Gastroesophageal sphincter (tissue), 4 donors: ENCODE data around the gene PIM3. TPM values are rescaled to one million over a fixed set of nuclear protein-coding genes. Genes with fewer than 3 reads are reported as not detected.
A peak's percentile ranks its signal among the peaks of the same experiment; 100 is the strongest.

ENCODE experiments used
- ATAC-seq: fragments of 150-250 bp; one replicate; pipeline ENCODE4 v1.9.1; 2016; ENCODE audit warnings: mild to moderate bottlenecking, moderate library complexity
- H3K27ac ChIP-seq, 4 donors: fragments of 200-600 bp; sonication (generic) in 3 of 4; 1 replicate in 3 of 4; 2 replicates in 1 of 4; pipeline ENCODE4 v1.5.1; 2016 to 2019
- H3K27me3 ChIP-seq: fragments of 200-600 bp; sonication (generic); one replicate; pipeline ENCODE4 v1.5.1; 2019
- H3K36me3 ChIP-seq, 2 donors: fragments of 200-600 bp; sonication (generic); one replicate each; pipeline ENCODE4 v1.5.1; 2019; ENCODE audit warnings: control low read depth in 1 of 2
- H3K4me1 ChIP-seq, 3 donors: fragments of 200-600 bp; sonication (generic); 1 replicate in 2 of 3; 2 replicates in 1 of 3; pipeline ENCODE4 v1.5.1; 2016 to 2019; ENCODE audit warnings: control low read depth in 2 of 3
- H3K4me3 ChIP-seq, 2 donors: fragments of 200-600 bp; sonication (generic); one replicate each; pipeline ENCODE4 v1.5.1; 2019; ENCODE audit warnings: mild to moderate bottlenecking in 1 of 2, moderate library complexity in 1 of 2
- H3K9me3 ChIP-seq, 3 donors: fragments of 200-600 bp; sonication (generic); one replicate each; pipeline ENCODE4 v1.5.1; 2017 to 2019; ENCODE audit warnings: control low read depth in 2 of 3
- EP300 ChIP-seq: sonication (generic); formaldehyde crosslinking; IDR thresholded peaks from one replicate; pipeline ENCODE4 v1.6.1; 2017; ENCODE audit warnings: antibody characterized with exemption, mild to moderate bottlenecking
- POLR2A ChIP-seq, 2 donors: fragments of 450-650 bp; IDR thresholded peaks; one replicate each; pipeline ENCODE4 v1.6.1; 2017; ENCODE audit warnings: antibody characterized with exemption in 2 of 2, mild to moderate bottlenecking in 2 of 2, moderate library complexity in 1 of 2
- POLR2AphosphoS5 ChIP-seq: sonication (generic); formaldehyde crosslinking; IDR thresholded peaks from one replicate; pipeline ENCODE4 v1.6.1; 2017; ENCODE audit warnings: antibody characterized with exemption
- WGBS, 2 donors: methylation state at CpG; one replicate each; pipeline ENCODE4 v1.1.5; 2018; ENCODE audit warnings: low coverage in 1 of 2; 5-methylcytosine and 5-hydroxymethylcytosine counted together
- total RNA-seq, 4 donors: library from RNA; depleted of rRNA; stranded (reverse); fragments of >200 nt; gene quantifications; one replicate each; pipeline ENCODE4 v1.1.0, GENCODE V29; 2016
- TF ChIP-seq, protein P1 (sequence below), 4 experiments: fragments of 200-600 bp in 2 of 4; fragments of 450-650 bp in 2 of 4; sonication (generic) in 1 of 4; IDR thresholded peaks; one replicate each; pipeline ENCODE4 v1.5.1; 2017 to 2019; ENCODE audit warnings: antibody characterized with exemption in 4 of 4, mild to moderate bottlenecking in 2 of 4, moderate library complexity in 2 of 4

PIM3 gene
- total RNA-seq, 4 donors from 2014 or later, result 30.0 to 58.3 (median 46.4) TPM

DNA sequence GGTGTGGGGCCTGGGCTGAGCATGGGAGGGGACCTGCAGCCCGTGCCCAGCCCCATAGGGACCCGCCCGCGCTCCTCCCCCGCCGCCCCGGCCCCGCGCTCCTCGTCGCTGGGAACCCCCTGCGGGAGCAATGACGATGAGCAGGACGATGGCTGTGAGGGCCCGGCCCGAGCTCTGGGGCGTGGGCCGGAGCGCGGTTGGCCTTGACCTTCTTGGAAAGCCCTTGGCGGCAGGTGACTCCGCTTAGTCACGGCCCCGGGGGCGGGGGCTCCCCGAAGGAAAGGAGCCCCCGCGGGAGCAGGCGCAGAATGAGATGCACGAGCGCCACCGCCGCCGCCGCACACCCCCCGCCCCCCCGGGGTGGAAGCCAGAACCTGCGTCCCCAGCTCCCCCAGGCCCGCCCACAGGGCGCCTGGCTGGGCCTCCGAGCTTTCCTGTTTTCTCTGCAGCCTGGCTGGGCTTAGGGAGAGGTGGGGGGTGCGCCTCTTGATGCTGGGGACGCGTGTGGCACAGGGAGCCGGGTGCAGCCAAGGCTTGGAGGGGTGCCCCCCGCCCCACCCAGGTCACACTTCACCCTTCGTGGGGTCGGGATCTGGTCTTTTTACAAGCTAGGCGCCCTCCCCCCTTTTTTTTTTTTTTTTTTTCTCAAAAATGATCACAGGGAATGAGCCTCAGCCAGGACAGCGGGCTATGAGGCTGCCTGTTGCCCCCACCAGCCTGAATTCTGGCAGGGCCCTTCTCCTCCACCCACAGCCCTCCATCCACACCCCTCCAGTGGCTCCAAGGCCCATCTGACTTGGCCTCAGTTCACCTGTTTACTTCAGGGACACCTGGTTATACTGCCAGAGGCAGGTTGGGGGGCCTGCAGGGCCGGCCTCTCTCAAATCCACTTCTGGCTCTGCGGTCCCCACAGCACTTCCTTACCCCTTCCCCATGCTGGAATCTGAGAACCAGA is 24.3 kb upstream of the PIM3 start:
- 35% methylated on average over 7 of the region's 52 CpGs; no CpG with 5 or more reads in 1 of the 2 donors for WGBS, 2 donors
- peak overlapping the region; percentile 62 to 98 (median 93) for H3K27ac ChIP-seq
- no peaks in the 10 kb centered on the region for H3K27me3 ChIP-seq
- peak overlapping the region; percentile 49 to 61 for H3K4me3 ChIP-seq
- H3K36me3 ChIP-seq, result no peaks in the 10 kb centered on the region
- H3K4me1 ChIP-seq, result peaks cover 0 to 74% (median 37%) of the 10 kb centered on the region in 3 donors
- TF ChIP-seq, protein P1, sequence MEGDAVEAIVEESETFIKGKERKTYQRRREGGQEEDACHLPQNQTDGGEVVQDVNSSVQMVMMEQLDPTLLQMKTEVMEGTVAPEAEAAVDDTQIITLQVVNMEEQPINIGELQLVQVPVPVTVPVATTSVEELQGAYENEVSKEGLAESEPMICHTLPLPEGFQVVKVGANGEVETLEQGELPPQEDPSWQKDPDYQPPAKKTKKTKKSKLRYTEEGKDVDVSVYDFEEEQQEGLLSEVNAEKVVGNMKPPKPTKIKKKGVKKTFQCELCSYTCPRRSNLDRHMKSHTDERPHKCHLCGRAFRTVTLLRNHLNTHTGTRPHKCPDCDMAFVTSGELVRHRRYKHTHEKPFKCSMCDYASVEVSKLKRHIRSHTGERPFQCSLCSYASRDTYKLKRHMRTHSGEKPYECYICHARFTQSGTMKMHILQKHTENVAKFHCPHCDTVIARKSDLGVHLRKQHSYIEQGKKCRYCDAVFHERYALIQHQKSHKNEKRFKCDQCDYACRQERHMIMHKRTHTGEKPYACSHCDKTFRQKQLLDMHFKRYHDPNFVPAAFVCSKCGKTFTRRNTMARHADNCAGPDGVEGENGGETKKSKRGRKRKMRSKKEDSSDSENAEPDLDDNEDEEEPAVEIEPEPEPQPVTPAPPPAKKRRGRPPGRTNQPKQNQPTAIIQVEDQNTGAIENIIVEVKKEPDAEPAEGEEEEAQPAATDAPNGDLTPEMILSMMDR (IDR thresholded peaks at IDR 0.05), result peak in 1 of 4 experiments; percentile 12
- TF ChIP-seq POLR2A (IDR thresholded peaks at IDR 0.05) (peak in 1 of 2 donors; percentile 39), EP300 (no peak), POLR2AphosphoS5 (peak; percentile 87)
- no peaks in the 10 kb centered on the region for H3K9me3 ChIP-seq
- peak; percentile 84 for ATAC-seq

DNA sequence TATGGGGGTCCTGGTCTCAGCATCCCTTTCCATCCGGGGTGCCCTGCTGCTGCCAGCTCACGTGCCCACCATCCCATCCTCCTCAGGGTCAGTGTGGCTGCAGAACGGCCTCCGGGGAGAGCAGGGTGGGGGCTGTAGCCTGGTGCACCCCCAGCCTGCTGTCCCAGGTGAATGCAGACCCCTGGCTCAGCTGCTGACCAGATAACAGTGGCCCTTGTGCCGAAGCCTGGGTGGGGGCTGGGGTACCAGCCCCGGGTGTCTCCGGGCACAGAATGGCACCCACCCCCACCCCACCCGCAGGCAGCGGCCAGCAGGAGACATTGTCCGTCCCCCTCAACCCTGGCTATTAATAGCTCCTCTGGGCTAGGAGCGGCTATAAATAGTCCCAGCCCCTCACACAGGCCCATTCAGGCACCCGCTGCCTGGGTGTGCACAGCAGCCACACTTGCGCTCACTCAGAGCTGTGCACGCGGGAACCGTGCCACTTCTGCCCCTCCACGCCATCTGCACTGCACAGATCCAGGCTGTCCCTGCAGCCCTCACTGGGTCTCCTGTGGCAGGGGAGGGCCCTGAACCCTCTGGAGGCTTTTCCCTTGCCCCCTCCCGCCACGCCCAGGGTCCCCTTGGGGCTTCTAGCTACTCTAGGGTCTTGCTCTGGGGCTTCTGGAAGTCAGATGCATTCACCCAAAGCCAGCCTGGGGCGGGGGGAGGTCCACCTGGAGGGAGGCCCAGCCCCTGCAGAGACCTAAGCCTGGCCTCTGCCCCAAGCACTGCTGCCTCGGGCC is 23.4 kb upstream of the PIM3 start:
- TF ChIP-seq, protein P1 (IDR thresholded peaks at IDR 0.05), result no peak
- peak; percentile 44 for TF ChIP-seq POLR2AphosphoS5
- TF ChIP-seq EP300, result no peak
- TF ChIP-seq POLR2A (IDR thresholded peaks at IDR 0.05), result peak; percentile 9 to 28
- ATAC-seq, result no peak
- Histone ChIP-seq H3K4me1 (peaks cover 0 to 66% (median 37%) of the 10 kb centered on the region in 3 donors), H3K4me3 (peak overlapping the region in 1 of 2 donors; percentile 61), H3K27me3 (no peaks in the 10 kb centered on the region), H3K36me3 (no peaks in the 10 kb centered on the region), H3K9me3 (no peaks in the 10 kb centered on the region), H3K27ac (peak overlapping the region in 3 of 4 donors; percentile 91 to 98 (median 95))
- 50% methylated on average over 2 of the region's 21 CpGs; no CpG with 5 or more reads in 1 of the 2 donors for WGBS, 2 donors

DNA sequence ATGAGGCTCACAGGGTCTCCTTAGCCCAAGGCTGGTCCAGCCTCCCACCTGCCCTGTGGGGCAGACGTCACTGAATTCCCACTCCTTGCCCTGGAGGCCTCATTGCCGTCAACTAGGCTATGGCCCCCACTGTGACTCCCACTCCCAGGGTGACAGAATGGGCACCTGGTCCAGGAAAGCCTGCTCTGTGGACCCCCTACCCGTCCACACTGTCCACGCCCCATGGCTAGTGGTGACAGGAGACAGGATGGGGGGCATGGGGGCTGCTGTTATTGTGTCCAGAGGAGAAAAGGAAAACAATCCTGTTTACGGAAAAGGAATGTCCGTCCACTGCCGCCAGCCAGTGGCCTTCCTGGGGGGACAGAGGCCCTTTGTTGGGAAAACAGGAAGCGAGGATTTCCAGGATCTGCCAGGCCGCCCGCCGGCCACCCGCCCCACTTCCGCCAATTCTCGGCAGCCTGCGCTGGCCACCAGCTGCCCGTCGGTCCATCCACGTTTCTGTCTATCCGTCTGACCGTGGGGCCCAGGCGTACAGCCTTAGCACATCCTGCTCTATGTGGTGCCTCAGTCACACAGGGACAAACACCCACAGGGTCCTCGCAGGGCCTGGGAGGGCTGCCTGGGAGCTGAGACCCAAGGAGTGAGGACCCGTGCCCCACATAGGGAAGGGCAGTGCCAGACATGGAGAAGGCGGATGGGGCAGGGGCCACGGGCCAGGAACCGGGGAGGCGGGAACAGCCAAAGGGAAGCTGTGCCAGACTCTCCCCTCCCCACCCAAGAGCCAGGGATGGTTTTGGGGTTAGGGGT is 22.6 kb upstream of the PIM3 start:
- no peaks in the 10 kb centered on the region for H3K36me3 ChIP-seq
- no peak for ATAC-seq
- H3K4me1 ChIP-seq, result peaks cover 0 to 58% (median 33%) of the 10 kb centered on the region in 3 donors
- no peak for TF ChIP-seq POLR2A (IDR thresholded peaks at IDR 0.05)
- TF ChIP-seq, protein P1 (IDR thresholded peaks at IDR 0.05), result no peak
- no peak for TF ChIP-seq EP300
- peak; percentile 49 for TF ChIP-seq POLR2AphosphoS5
- 79% methylated on average over 8 of the region's 27 CpGs; no CpG with 5 or more reads in 1 of the 2 donors for WGBS, 2 donors
- peak overlapping the region in 1 of 2 donors; percentile 61 for H3K4me3 ChIP-seq
- no peaks in the 10 kb centered on the region for H3K9me3 ChIP-seq
- no peaks in the 10 kb centered on the region for H3K27me3 ChIP-seq
- H3K27ac ChIP-seq, result peak overlapping the region in 3 of 4 donors; percentile 91 to 98 (median 95)

DNA sequence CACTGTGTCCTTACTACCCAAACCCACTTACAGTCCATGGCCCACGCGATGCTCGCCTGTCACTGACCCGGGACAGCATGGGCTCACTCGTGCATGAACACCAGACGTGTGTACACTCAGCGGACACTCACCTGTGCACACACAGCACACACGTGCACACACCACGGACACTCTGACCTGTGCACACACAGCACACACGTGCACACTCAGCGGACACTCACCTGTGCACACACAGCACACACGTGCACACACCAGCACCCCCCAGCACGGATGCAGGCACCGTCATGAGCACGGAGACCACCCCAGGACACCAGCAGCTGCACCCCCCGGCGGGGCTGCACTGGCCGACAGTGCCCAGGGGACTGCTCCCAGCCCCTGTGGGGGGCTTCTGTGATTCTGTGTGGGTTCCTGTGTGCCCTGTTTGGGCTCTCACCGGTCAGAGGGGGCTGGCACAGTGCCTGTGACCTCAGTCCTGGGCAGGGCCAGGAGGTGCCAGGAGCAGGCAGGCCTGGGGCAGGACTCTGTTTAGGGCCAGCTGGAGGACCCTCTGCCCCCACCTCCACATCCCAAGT is 21.9 kb upstream of the PIM3 start:
- no peak overlapping the region for H3K4me3 ChIP-seq
- H3K27me3 ChIP-seq, result no peaks in the 10 kb centered on the region
- TF ChIP-seq, protein P1 (IDR thresholded peaks at IDR 0.05), result no peak
- TF ChIP-seq POLR2A (IDR thresholded peaks at IDR 0.05) (no peak), POLR2AphosphoS5 (no peak), EP300 (no peak)
- H3K4me1 ChIP-seq, result peaks cover 0 to 51% (median 28%) of the 10 kb centered on the region in 3 donors
- no peaks in the 10 kb centered on the region for H3K9me3 ChIP-seq
- no peak for ATAC-seq
- peak overlapping the region in 3 of 4 donors; percentile 66 to 95 (median 91) for H3K27ac ChIP-seq
- no peaks in the 10 kb centered on the region for H3K36me3 ChIP-seq
- 80% methylated on average over 3 of the region's 19 CpGs; no CpG with 5 or more reads in 1 of the 2 donors for WGBS, 2 donors
